ENCODE data around the gene GLUL.
A peak's percentile ranks its signal among the peaks of the same experiment; 100 is the strongest.

The GLUL gene

GRCh38 chr1:182391362-182392049 lies at the start of gene GLUL:
TSS of gene GLUL (minus strand) at chr1:182391790. CDS start at chr1:182388737, 3,053 bp downstream.
- peak within 1 kb of the TSS; percentile 97 for H3K27ac ChIP-seq
- no peak for TF ChIP-seq CTCF (IDR thresholded peaks at IDR 0.05)
- H3K4me3 ChIP-seq (ENCODE audit: low read depth in 1 of 2, low read length in 1 of 2) = peak within 1 kb of the TSS; percentile 83 to 99
- H3K9me3 ChIP-seq = peaks cover 9% of the 10 kb centered on the region
- peaks cover 64 to 74% of the 10 kb centered on the region in 2 experiments for H3K4me1 ChIP-seq (ENCODE audit: control insufficient read depth in 1 of 2, insufficient read depth in 1 of 2, low read depth in 1 of 2, low read length in 1 of 2)
- no peaks in the 10 kb centered on the region for H3K27me3 ChIP-seq
- peaks cover 38% of the 10 kb centered on the region for H3K36me3 ChIP-seq

DNA sequence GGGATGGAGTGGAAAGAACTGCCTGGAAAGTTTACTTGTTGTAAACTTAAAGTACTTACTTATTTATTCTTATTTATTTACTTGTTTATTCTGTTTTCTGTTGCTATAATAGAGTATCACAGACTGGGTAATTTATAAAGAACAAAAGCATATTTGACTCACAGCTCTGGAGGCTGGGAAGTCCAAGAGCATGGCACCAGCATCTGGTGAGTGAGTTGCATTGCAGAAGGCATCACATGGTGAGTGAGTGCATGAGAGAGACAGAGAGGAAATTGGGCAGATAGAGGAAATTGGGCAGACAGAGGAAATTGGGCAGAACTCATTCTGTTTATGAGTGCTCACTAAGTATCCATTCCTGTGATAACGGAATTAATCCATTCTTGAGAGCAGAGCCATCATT lies 46.7 kb upstream of the GLUL start:
- H3K9me3 ChIP-seq = no peaks in the 10 kb centered on the region
- no peak for TF ChIP-seq CTCF (IDR thresholded peaks at IDR 0.05)
- no peak overlapping the region for H3K27ac ChIP-seq
- H3K36me3 ChIP-seq = no peaks in the 10 kb centered on the region
- H3K4me1 ChIP-seq (ENCODE audit: control insufficient read depth in 1 of 2, insufficient read depth in 1 of 2, low read depth in 1 of 2, low read length in 1 of 2) = no peaks in the 10 kb centered on the region
- H3K27me3 ChIP-seq = no peaks in the 10 kb centered on the region
- no peak overlapping the region for H3K4me3 ChIP-seq (ENCODE audit: low read depth in 1 of 2, low read length in 1 of 2)

GRCh38 chr1:182433580-182433979 lies 42.0 kb upstream of the GLUL start:
- no peak for TF ChIP-seq CTCF (IDR thresholded peaks at IDR 0.05)
- H3K9me3 ChIP-seq = no peaks in the 10 kb centered on the region

GRCh38 chr1:182431278-182431677 lies 39.7 kb upstream of the GLUL start:
- Histone ChIP-seq H3K4me3 (ENCODE audit: low read depth in 1 of 2, low read length in 1 of 2) (no peak overlapping the region), H3K27ac (no peak overlapping the region), H3K9me3 (no peaks in the 10 kb centered on the region), H3K4me1 (ENCODE audit: control insufficient read depth in 1 of 2, insufficient read depth in 1 of 2, low read depth in 1 of 2, low read length in 1 of 2) (peaks cover 9 to 15% of the 10 kb centered on the region in 2 experiments), H3K27me3 (no peaks in the 10 kb centered on the region), H3K36me3 (no peaks in the 10 kb centered on the region)
- no peak for TF ChIP-seq CTCF (IDR thresholded peaks at IDR 0.05)

More at GRCh38 chr1:182433580-182433979, 42.0 kb upstream of the GLUL start:
- H3K4me3 ChIP-seq (ENCODE audit: low read depth in 1 of 2, low read length in 1 of 2) = no peak overlapping the region
- H3K27ac ChIP-seq = no peak overlapping the region
- no peaks in the 10 kb centered on the region for H3K27me3 ChIP-seq
- peaks cover 9 to 15% of the 10 kb centered on the region in 2 experiments for H3K4me1 ChIP-seq (ENCODE audit: control insufficient read depth in 1 of 2, insufficient read depth in 1 of 2, low read depth in 1 of 2, low read length in 1 of 2)
- no peaks in the 10 kb centered on the region for H3K36me3 ChIP-seq

DNA sequence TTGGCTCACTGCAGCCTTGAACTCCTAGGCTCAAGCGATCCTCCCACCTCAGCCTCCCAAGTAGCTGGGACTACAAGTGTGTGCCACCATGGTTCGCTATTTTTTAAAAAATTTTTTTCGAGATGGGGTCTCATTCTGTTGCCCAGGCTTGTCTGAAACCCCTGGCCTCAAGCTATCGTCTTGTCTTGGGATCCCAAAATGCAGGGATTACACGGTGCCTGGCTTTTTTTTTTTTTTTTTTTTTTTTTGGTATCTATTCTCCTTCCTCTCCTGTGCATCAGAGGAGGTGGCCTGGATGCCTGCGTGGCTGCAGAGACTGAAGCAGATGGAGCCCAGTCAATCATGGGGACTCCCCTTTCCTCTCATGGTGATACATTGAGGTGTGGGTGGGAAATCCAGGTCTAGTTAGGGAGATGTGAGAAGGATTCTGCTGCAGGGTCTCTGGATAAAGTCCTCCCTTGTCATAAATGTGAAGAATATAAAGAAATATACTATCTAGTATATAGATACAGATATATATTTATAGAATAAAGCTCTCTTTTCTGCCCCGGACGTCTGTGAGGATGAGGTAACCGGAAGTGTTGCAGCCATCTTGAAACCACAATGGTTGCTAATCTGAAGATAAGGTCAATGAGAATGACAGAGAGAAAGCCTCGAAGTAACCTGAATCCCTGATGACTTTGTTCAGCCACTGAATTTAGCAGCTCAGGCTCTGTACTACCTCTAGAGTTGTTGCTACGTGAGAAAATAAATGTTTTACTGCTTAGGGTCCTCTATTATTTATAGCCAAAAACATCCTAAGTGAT lies 38.9 kb upstream of the GLUL start:
- Histone ChIP-seq H3K27me3 (no peaks in the 10 kb centered on the region), H3K9me3 (no peaks in the 10 kb centered on the region), H3K27ac (peak overlapping the region; percentile 36), H3K4me3 (ENCODE audit: low read depth in 1 of 2, low read length in 1 of 2) (peak overlapping the region in 1 of 2 experiments; percentile 4), H3K36me3 (no peaks in the 10 kb centered on the region), H3K4me1 (ENCODE audit: control insufficient read depth in 1 of 2, insufficient read depth in 1 of 2, low read depth in 1 of 2, low read length in 1 of 2) (peaks cover 9 to 15% of the 10 kb centered on the region in 2 experiments)
- TF ChIP-seq CTCF (IDR thresholded peaks at IDR 0.05) = no peak
